ENCODE measurements around the gene SMPD4.
"Not testable (repeated sequence)": the region's sequence is repeated elsewhere in the genome, so short reads cannot be mapped to it uniquely, and the experiment has no call there.

DNA sequence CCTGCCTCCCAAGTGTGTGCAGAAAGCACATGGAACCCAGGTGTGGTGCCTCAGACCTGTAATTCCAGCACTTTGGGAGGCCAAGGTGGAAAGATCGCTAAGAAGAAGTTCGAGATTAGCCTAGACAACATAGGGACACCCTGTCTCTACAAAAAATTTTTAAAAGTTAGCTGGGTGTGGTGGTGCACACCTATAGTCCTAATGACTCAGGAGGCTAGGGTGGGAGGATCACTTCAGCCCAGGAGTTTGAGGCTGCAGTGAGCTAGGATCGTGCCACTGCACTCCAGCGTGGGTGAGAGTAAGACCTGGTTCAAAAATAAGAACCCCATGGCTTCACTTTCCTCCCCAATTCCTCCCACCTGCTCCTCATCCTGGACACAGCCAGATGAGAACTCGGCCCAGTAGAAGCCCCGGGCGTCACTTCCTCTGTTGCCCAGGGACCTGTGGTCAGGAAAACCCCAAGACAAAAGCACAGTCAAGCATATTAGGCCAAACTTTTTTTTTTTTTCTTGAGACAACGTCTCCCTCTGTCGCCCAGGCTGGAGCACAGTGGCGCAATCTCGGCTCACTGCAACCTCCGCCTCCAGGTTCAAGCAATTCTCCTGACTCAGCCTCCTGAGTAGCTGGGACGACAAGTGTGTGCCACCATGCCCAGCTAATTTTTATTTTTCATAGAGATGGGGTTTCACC lies 23.4 kb downstream of the SMPD4 start:
- TF ChIP-seq, protein P1, sequence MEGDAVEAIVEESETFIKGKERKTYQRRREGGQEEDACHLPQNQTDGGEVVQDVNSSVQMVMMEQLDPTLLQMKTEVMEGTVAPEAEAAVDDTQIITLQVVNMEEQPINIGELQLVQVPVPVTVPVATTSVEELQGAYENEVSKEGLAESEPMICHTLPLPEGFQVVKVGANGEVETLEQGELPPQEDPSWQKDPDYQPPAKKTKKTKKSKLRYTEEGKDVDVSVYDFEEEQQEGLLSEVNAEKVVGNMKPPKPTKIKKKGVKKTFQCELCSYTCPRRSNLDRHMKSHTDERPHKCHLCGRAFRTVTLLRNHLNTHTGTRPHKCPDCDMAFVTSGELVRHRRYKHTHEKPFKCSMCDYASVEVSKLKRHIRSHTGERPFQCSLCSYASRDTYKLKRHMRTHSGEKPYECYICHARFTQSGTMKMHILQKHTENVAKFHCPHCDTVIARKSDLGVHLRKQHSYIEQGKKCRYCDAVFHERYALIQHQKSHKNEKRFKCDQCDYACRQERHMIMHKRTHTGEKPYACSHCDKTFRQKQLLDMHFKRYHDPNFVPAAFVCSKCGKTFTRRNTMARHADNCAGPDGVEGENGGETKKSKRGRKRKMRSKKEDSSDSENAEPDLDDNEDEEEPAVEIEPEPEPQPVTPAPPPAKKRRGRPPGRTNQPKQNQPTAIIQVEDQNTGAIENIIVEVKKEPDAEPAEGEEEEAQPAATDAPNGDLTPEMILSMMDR (conservative IDR thresholded peaks at IDR 0.05 in 1 of 2, IDR thresholded peaks at IDR 0.05 in 1 of 2; ENCODE audit: low read depth in 1 of 2, low read length in 2 of 2) = not testable (repeated sequence)
- not testable (repeated sequence) for TF ChIP-seq EZH2 (IDR thresholded peaks at IDR 0.05; ENCODE audit: low read length, missing control alignments)
